AG04449 (cell line): ENCODE results near the gene NEO1.

Experiments
- CTCF ChIA-PET: fragments of 350-600 bp; formaldehyde crosslinking; extraction: SDS; loops from one replicate; lab custom pipeline; 2021; ENCODE audit warnings: antibody characterized with exemption; lab: Yijun Ruan, JAX
- POLR2A ChIA-PET: fragments of 400-600, 350-600 bp; formaldehyde crosslinking; extraction: SDS; loops from one replicate; lab custom pipeline; 2020; ENCODE audit warnings: antibody characterized with exemption, inconsistent platforms; lab: Yijun Ruan, JAX
- DNase-seq: peaks from one replicate; pipeline ENCODE4 v3.0.0-alpha.2; 2010; ENCODE audit warnings: low read depth, low spot score
- H3K4me3 ChIP-seq: 2 replicates; pipeline ENCODE4 v1.5.1; 2011; ENCODE audit warnings: low read depth, mild to moderate bottlenecking, control low read depth, low read length
- TF ChIP-seq, protein P1 (sequence below): IDR thresholded peaks from one replicate; pipeline ENCODE4 v1.5.1; 2011; ENCODE audit warnings: mild to moderate bottlenecking, moderate library complexity, low read length, control low read depth, inconsistent platforms; ENCODE audit not compliant: insufficient read depth; ENCODE audit errors: missing control alignments

The NEO1 gene

DNA sequence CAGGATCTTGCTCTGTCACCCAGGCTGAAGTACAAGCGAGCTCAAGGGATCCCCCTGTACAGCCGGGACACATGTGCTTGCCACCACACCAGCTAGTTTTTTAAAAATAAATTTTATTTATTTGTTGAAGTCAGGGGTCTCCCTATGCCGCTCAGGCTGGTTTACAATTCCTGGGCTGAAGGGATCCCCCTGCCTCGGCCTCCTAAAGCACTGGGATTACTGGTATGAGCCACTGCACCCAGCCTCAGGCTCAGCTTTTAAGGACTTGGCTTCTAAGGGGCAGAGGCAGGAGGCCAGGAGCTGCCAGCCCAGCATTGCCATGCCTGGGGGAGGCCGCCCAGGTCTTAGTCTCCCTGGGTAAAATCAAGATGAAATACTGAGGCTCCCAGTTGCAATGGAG is 279.2 kb downstream of the NEO1 start:
- POLR2A ChIA-PET, result no interaction called here
- CTCF ChIA-PET, result no interaction called here
- TF ChIP-seq, protein P1, sequence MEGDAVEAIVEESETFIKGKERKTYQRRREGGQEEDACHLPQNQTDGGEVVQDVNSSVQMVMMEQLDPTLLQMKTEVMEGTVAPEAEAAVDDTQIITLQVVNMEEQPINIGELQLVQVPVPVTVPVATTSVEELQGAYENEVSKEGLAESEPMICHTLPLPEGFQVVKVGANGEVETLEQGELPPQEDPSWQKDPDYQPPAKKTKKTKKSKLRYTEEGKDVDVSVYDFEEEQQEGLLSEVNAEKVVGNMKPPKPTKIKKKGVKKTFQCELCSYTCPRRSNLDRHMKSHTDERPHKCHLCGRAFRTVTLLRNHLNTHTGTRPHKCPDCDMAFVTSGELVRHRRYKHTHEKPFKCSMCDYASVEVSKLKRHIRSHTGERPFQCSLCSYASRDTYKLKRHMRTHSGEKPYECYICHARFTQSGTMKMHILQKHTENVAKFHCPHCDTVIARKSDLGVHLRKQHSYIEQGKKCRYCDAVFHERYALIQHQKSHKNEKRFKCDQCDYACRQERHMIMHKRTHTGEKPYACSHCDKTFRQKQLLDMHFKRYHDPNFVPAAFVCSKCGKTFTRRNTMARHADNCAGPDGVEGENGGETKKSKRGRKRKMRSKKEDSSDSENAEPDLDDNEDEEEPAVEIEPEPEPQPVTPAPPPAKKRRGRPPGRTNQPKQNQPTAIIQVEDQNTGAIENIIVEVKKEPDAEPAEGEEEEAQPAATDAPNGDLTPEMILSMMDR, result no peak
- no peak overlapping the region for H3K4me3 ChIP-seq
- DNase-seq, result no peak

DNA sequence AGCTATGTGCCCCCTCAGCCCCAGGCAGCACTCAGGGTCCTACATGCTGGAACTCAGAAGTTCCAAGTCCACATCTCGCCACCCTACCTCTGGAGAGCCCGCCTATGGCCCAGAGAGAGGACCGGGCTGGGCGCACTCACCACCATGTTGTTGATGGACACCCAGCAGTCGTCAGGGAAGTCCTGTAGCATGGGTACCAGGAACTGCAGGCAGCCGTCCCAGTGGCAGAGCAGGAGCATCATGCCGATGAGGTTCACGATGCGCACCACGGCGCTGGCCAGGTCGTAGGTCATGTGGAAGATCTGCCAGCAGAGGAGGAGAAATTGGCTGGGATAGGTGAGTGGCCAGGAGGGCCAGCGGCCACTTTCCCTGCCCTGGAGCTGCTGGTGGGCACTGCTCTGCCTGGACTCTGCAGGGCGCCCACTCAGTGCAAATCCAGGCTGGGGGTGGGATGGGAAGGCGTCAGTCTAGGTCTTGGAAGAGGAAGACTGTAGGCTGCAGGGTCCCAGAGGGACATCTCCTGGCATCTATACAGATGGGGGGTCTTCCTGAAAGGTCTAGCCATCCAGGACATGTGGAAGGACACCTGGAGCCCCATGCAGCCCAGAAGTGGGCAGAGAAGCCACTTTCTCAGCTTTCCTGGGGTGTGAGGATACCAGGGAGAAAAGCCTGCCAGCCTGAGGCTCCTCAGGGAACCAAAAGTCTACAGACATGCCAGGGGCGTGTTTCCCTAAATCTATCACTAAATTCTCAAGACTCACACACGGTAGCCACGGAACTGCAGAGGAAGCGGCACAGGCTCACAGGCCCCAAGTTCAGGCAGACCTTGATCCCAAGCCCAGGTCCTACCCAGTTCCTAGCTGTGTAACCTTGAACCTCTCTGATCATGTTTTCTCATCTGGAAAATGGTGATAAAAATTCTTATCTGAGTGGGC is 280.0 kb downstream of the NEO1 start:
- POLR2A ChIA-PET, result no interaction called here
- no peak for DNase-seq
- TF ChIP-seq, protein P1, result no peak
- CTCF ChIA-PET, result no interaction called here
- no peak overlapping the region for H3K4me3 ChIP-seq

DNA sequence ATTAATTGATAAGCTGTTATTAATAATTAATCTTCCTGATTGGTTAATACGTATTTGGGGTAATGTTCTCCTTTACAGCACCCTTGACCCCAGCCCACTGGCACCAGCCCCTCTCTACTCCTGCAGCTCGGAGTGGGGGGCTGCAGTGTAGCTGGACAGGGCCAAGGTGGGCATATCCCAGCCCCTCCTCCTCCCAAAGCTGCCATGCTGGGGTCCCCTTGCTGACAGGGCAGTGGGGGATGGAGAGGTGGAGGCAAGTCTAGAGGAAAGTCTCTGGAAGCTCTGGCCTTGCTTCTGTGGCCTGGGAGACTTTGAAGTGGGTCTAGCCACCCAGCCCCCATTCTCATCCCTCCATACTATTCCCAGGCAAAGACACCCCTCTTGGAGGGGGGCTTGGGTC is 280.7 kb downstream of the NEO1 start:
- ChIA-PET CTCF (interaction anchor here (1.1 kb wide), 1 partner anchor 304 kb away, joined by 3 read pairs; no protein-coding TSS in a partner anchor), POLR2A (no interaction called here)
- TF ChIP-seq, protein P1, result no peak
- no peak for DNase-seq
- H3K4me3 ChIP-seq, result no peak overlapping the region

DNA sequence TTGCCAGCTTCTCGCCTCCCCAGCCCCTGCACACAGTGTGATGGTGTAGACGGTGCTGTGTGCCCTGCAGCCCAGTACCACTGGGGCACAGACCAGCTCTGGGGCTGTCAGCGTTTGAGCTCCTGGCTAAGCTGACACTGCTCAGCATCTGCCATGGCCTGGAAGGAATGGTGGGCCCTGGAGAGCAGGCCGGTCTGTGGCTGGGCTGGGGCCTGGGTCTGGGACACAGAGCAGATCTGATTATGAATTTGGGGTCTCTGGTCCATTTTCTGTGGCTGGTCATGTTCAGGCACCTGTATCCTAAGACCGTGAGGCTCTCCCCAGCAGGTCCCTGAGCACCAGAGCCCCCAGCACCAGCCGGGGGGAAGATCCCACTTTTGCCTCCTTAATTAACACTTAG is 281.8 kb downstream of the NEO1 start:
- ChIA-PET POLR2A (no interaction called here), CTCF (interaction anchor here (1.1 kb wide), 1 partner anchor 303 kb away, joined by 3 read pairs; no protein-coding TSS in a partner anchor)
- TF ChIP-seq, protein P1, result no peak
- no peak overlapping the region for H3K4me3 ChIP-seq
- DNase-seq, result no peak

DNA sequence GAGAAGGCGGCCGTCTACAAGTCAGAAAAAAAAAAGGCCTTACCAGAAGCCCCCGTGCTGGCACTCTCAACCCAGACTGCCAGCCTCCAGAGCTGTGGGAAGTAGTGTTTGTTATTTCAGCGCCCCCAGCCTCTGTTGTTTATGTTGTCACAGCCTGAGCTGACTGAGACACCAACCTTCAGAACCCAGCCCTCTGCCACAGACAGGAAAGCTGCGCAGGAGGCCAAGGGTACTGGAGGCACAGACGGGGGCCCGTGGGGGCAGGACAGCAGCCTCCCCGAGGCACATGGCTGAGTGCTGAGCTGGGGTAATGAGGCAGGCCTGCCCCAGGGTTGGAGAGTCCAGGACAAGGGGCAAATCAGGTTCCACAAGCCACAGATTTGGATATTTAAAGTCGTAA is 282.8 kb downstream of the NEO1 start:
- DNase-seq, result no peak
- H3K4me3 ChIP-seq, result no peak overlapping the region
- ChIA-PET CTCF (no interaction called here), POLR2A (no interaction called here)
- TF ChIP-seq, protein P1, result no peak

DNA sequence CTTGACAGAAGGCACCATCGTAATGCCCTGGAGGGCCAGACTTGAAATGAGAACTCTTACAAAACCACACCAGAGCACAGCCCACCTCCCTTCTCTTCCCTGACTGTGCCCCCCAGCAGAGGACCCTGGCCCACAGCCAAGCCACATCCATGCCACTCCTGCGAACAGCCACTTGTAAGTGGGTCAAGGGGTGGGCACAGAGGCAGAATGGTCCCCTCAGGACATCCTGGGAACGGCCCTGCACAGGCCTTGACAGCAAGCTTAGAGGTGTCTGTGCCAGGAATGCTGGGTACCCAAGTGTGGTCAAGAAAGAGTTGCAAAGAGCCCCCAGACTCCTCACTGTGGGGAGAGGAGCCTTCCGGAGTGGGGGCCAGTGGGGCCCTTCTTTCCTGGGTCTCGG is 283.2 kb downstream of the NEO1 start:
- ChIA-PET CTCF (no interaction called here), POLR2A (no interaction called here)
- H3K4me3 ChIP-seq, result no peak overlapping the region
- DNase-seq, result no peak
- TF ChIP-seq, protein P1, result no peak
